Panc1 (cell line): ENCODE results near the gene MUC5AC. TPM values are rescaled to one million over a fixed set of nuclear protein-coding genes. Genes with fewer than 3 reads are reported as not detected.
"Not testable (repeated sequence)": the region's sequence is repeated elsewhere in the genome, so short reads cannot be mapped to it uniquely, and the experiment has no call there.

Source experiments
- ATAC-seq: fragments of 200-7000 bp; cut with Tn5 transposase; 2 replicates; pipeline ENCODE4 v1.9.1; 2020; ENCODE audit warnings: mild to moderate bottlenecking, moderate library complexity
- BruUV-seq: library from RNA; stranded (reverse); fragments of 400-500 nt; replicated peaks from 2 replicates; lab custom pipeline; 2021; lab: Mats Ljungman, UMichigan
- CTCF ChIA-PET: fragments of 300-600 bp; sonication (Branson Sonifier 250); formaldehyde crosslinking; loops from one replicate; lab custom pipeline; 2022; ENCODE audit warnings: antibody characterized with exemption; lab: Charles Lee
- POLR2A ChIA-PET: fragments of 300-600 bp; sonication (Branson Sonifier 250); formaldehyde crosslinking; loops from one replicate; lab custom pipeline; 2022; ENCODE audit warnings: antibody characterized with exemption; lab: Charles Lee
- DNase-seq: peaks from one replicate; pipeline ENCODE4 v3.0.0-alpha.2; 2010; ENCODE audit warnings: low read depth, low spot score
- H3K27ac ChIP-seq: 2 replicates; pipeline ENCODE4 v1.5.1; 2011; ENCODE audit warnings: mild to moderate bottlenecking, low read length, inconsistent platforms
- H3K27me3 ChIP-seq: fragments of 200-500 bp; sonication (Bioruptor generic); 2 replicates; pipeline ENCODE4 v1.6.0; 2014; ENCODE audit warnings: low read length, inconsistent platforms; ENCODE audit not compliant: control insufficient read depth, insufficient read depth
- H3K36me3 ChIP-seq: fragments of 200-500 bp; sonication (Bioruptor generic); 2 replicates; pipeline ENCODE4 v1.5.1; 2014; ENCODE audit warnings: inconsistent platforms, mild to moderate bottlenecking, low read length, moderate library complexity; ENCODE audit not compliant: control insufficient read depth, insufficient read depth
- H3K4me1 ChIP-seq: 2 replicates; pipeline ENCODE4 v1.5.1; 2011; ENCODE audit warnings: inconsistent platforms, mild to moderate bottlenecking, low read length, moderate library complexity; ENCODE audit not compliant: control insufficient read depth, insufficient read depth
- H3K4me3 ChIP-seq, 2 experiments: 2 replicates each; pipeline ENCODE4 v1.5.1; 2011 to 2012; ENCODE audit warnings: low read depth in 2 of 2, low read length in 2 of 2, mild to moderate bottlenecking in 2 of 2, inconsistent platforms in 1 of 2, moderate library complexity in 1 of 2
- H3K9me3 ChIP-seq: fragments of 200-500 bp; sonication (Bioruptor generic); 2 replicates; pipeline ENCODE4 v1.5.1; 2014; ENCODE audit warnings: low read depth, mild to moderate bottlenecking, inconsistent platforms, low read length, moderate library complexity; ENCODE audit not compliant: control insufficient read depth, insufficient read depth
- POLR2AphosphoS5 ChIP-seq: IDR thresholded peaks from 2 replicates; pipeline ENCODE4 v1.6.1; 2012; ENCODE audit warnings: mild to moderate bottlenecking, low read depth, low read length, moderate library complexity
- REST ChIP-seq, 2 experiments: IDR thresholded peaks; 2 replicates each; pipeline ENCODE4 v1.6.1; 2011 to 2012; ENCODE audit warnings: low read depth in 2 of 2, control low read depth in 1 of 2, low read length in 1 of 2, mild to moderate bottlenecking in 1 of 2, moderate library complexity in 1 of 2; ENCODE audit not compliant: insufficient read depth in 1 of 2
- SIN3A ChIP-seq: IDR thresholded peaks from 2 replicates; pipeline ENCODE4 v1.6.1; 2012; ENCODE audit warnings: low read depth, mild to moderate bottlenecking, low read length, moderate library complexity, borderline replicate concordance; ENCODE audit not compliant: insufficient read depth
- TCF7L2 ChIP-seq: IDR thresholded peaks from 2 replicates; pipeline ENCODE4 v1.6.1; 2011; ENCODE audit warnings: mild to moderate bottlenecking, low read depth, low read length, inconsistent platforms
- in situ Hi-C: cut with HindIII; loops from 2 replicates; pipeline ENCODE4 v1.10.0; 2016; ENCODE audit warnings: low sequenced_read_pairs, low pct_unique_long_range_greater_than_20kb
- intact Hi-C: fragments of 100-400 bp; cut with micrococcal nuclease; formaldehyde crosslinking; loops from one replicate; pipeline ENCODE4 v1.10.0; 2022; ENCODE audit not compliant: unreplicated experiment
- total RNA-seq: library from RNA; stranded (reverse); gene quantifications from one replicate; pipeline ENCODE4 v1.2.1, GENCODE V29; 2021; ENCODE audit not compliant: unreplicated experiment
- TF ChIP-seq, protein P1 (sequence below): fragments of 450-650 bp; IDR thresholded peaks from 2 replicates; pipeline ENCODE4 v1.5.1; 2017; ENCODE audit warnings: mild to moderate bottlenecking

Gene MUC5AC
- total RNA-seq, 1 experiment from 2014 or later: 0.03 TPM

DNA sequence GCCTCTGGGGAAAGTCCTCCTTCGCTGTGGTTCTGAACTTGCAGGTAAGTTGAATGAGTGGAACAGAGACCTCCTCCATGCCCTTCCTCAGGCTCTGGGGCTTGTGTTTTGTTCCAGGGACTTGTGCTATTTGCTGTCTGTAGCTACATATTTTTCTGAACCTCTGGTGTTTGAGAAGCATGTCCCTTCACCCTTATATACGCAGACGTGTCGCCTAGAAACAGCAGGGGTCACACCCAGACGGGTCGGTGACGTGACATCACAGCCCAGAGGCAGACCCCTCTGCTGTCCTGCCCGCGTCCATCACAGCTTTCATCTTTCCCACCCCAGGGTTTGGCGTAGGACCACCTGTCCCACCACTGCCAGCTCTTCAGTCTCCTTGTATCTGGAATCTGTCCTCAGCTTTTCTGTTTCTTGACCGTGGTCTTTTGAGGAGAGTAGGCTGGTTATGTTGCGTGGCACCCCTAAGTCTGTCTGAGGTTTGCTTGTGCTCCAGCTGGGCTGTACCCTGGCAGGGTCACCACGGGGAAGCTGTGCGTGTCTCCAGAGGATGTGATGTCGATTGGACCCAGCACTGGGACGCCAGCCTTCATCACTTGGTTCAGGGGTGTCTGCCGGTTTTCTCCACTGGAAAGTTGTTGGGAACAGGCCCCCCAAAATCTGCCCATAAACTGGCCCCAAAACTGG, 51.8 kb downstream of the MUC5AC start:
- no peak for ATAC-seq
- POLR2A ChIA-PET: no interaction called here
- in situ Hi-C loops: no loop called here
- Histone ChIP-seq H3K27ac (no peak overlapping the region), H3K9me3 (peaks cover 21% of the 10 kb centered on the region; the same call in 1 of the 2 replicates), H3K4me3 (no peak overlapping the region), H3K36me3 (no peaks in the 10 kb centered on the region), H3K4me1 (no peaks in the 10 kb centered on the region), H3K27me3 (no peaks in the 10 kb centered on the region; the same call in 1 of the 2 replicates)
- intact Hi-C loops: loop anchor here (10.0 kb wide), 1 partner anchor 305 kb away; no protein-coding TSS in a partner anchor
- BruUV-seq: no TSS peak
- DNase-seq: no peak
- TF ChIP-seq POLR2AphosphoS5: no peak
- no peak for TF ChIP-seq TCF7L2
- no peak for TF ChIP-seq REST (IDR thresholded peaks at IDR 0.05; ENCODE audit: insufficient read depth in 1 of 2, low read depth in 2 of 2, low read length in 1 of 2)
- TF ChIP-seq, protein P1, sequence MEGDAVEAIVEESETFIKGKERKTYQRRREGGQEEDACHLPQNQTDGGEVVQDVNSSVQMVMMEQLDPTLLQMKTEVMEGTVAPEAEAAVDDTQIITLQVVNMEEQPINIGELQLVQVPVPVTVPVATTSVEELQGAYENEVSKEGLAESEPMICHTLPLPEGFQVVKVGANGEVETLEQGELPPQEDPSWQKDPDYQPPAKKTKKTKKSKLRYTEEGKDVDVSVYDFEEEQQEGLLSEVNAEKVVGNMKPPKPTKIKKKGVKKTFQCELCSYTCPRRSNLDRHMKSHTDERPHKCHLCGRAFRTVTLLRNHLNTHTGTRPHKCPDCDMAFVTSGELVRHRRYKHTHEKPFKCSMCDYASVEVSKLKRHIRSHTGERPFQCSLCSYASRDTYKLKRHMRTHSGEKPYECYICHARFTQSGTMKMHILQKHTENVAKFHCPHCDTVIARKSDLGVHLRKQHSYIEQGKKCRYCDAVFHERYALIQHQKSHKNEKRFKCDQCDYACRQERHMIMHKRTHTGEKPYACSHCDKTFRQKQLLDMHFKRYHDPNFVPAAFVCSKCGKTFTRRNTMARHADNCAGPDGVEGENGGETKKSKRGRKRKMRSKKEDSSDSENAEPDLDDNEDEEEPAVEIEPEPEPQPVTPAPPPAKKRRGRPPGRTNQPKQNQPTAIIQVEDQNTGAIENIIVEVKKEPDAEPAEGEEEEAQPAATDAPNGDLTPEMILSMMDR: no peak
- TF ChIP-seq SIN3A: no peak
- CTCF ChIA-PET: interaction anchor here (0.5 to 0.8 kb wide), 3 partner anchors 12 to 236 kb away, joined by 3 to 4 read pairs (median 4); no protein-coding TSS in a partner anchor

DNA sequence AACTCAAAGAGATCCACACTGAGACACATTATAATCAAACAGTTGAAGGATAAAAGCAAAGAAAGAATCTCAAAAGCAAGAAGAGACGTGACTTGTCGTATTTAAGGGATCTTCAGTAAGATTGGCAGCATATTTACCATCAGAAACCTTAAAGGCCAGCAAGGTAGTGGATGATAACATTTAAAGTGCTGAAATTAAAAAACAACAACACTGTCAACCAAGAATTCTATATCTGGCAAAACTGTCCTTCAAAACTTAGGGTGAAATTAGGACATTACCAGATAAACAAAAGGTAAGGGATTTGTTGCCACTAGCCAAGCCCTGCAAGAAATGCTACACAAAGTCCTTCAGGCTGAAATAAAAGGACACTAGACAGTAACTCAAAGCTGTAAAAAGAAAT, 54.1 kb downstream of the MUC5AC start:
- Histone ChIP-seq H3K9me3 (peaks cover 21% of the 10 kb centered on the region; the same call in 1 of the 2 replicates), H3K4me3 (no peak overlapping the region), H3K4me1 (no peaks in the 10 kb centered on the region), H3K27me3 (no peaks in the 10 kb centered on the region; the same call in 1 of the 2 replicates), H3K36me3 (no peaks in the 10 kb centered on the region), H3K27ac (no peak overlapping the region)
- no TSS peak for BruUV-seq
- DNase-seq (no peak), ATAC-seq (no peak)
- intact Hi-C loops (no loop called here), in situ Hi-C loops (no loop called here)
- POLR2A ChIA-PET: no interaction called here
- TF ChIP-seq SIN3A: no peak
- TF ChIP-seq, protein P1: no peak
- no peak for TF ChIP-seq POLR2AphosphoS5
- no peak for TF ChIP-seq TCF7L2
- TF ChIP-seq REST (IDR thresholded peaks at IDR 0.05; ENCODE audit: insufficient read depth in 1 of 2, low read depth in 2 of 2, low read length in 1 of 2): no peak
- CTCF ChIA-PET: no interaction called here

DNA sequence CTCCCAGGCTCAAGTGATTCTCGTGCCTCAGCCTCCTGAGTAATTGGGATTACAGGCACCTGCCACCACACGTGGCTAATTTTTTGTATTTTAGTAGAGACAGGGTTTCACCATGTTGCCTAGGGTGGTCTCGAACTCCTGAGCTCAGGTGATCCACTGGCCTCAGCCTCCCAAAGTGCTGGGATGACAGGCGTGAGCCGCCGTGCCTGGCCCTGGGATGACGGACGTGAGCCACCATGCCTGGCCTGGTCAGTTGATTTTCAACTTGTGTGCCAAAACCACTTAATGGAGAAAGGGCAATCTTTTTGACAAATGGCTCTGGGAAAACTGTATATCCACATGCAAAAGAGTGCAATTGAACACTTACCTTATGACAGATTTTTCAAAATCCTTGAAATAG, 58.1 kb downstream of the MUC5AC start:
- intact Hi-C loops, H3K27ac ChIP-seq, BruUV-seq, H3K4me1 ChIP-seq, ATAC-seq, DNase-seq, H3K27me3 ChIP-seq, H3K4me3 ChIP-seq, in situ Hi-C loops, POLR2A ChIA-PET, H3K36me3 ChIP-seq: not testable (repeated sequence)
- H3K9me3 ChIP-seq: peaks cover 16% of the 10 kb centered on the region; the same call in 1 of the 2 replicates
- CTCF ChIA-PET: interaction anchor here (0.7 kb wide), 1 partner anchor 14 kb away, joined by 3 read pairs; no protein-coding TSS in a partner anchor
